Progenitor cell of endocrine pancreas (in vitro differentiated cells): Measurements from ENCODE around the gene ASAH2. TPM values are rescaled to one million over a fixed set of nuclear protein-coding genes. Genes with fewer than 3 reads are reported as not detected.
"Not testable (repeated sequence)": the region's sequence is repeated elsewhere in the genome, so short reads cannot be mapped to it uniquely, and the experiment has no call there.

Experiments
- DNase-seq: peaks from one replicate; pipeline ENCODE4 v3.0.0; 2021; ENCODE audit warnings: low spot score; ENCODE audit not compliant: unreplicated experiment
- H3K27ac Mint-ChIP-seq: 2 replicates; pipeline ENCODE4 v1.8.0; 2021; ENCODE audit warnings: mild to moderate bottlenecking, moderate library complexity, mixed read lengths
- H3K27me3 Mint-ChIP-seq: 2 replicates; pipeline ENCODE4 v1.8.0; 2021; ENCODE audit warnings: mixed read lengths
- H3K36me3 Mint-ChIP-seq: 2 replicates; pipeline ENCODE4 v1.8.0; 2022; ENCODE audit warnings: mixed read lengths; ENCODE audit not compliant: insufficient read depth
- H3K4me1 Mint-ChIP-seq: 2 replicates; pipeline ENCODE4 v1.8.0; 2021; ENCODE audit warnings: low read depth, mixed read lengths
- H3K4me3 Mint-ChIP-seq: 2 replicates; pipeline ENCODE4 v1.8.0; 2021; ENCODE audit warnings: low read depth, mild to moderate bottlenecking, moderate library complexity, mixed read lengths
- H3K9me3 Mint-ChIP-seq: 2 replicates; pipeline ENCODE4 v1.8.0; 2021; ENCODE audit warnings: low read depth, mixed read lengths
- total RNA-seq: library from RNA; stranded (reverse); gene quantifications from 2 replicates; pipeline ENCODE4 v1.2.1, GENCODE V29; 2021
- TF ChIP-seq, protein P1 (sequence below): fragments of 200-600 bp; sonication (generic); IDR thresholded peaks from one replicate; pipeline ENCODE4 v1.5.0; 2021; ENCODE audit warnings: antibody characterized with exemption, mild to moderate bottlenecking; ENCODE audit not compliant: unreplicated experiment

The ASAH2 gene
- total RNA-seq, 1 donor from 2014 or later: 6.6 TPM

DNA sequence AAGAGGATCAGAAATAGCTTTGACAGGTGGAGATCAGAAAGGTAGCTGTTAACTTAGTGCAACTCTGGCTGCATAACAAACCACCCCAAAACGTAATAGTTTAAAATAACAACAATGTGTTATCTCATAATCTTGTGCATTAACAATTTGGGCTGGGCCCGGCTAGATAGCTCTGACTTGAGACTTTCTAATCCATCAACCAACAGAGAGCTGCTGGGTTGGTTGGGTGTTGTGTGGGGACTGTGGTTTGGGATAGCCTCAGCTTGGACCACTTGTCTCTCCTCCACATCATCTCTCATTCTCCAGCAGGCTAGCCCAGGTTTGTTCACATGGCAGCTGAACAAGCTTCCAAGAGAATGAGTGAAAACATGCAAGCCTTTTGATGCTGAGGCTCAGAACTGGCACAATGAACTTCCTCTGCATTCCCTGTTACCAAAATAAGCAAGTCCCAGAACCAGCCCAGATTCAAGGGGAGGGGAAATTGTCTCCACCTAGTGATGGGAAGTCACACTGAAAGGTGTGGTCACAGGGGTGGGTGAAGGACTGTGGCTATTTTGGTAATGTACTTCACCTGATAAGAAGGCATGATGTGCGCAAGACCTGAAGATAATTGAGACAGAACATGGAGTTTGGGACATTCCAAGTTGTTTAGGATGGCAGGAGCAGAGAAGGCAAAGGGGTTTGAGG is 20.4 kb upstream of the ASAH2 start:
- DNase-seq: no peak
- Mint-ChIP-seq H3K9me3 (no peaks in the 10 kb centered on the region), H3K27ac (no peak overlapping the region), H3K4me3 (no peak overlapping the region), H3K36me3 (no peaks in the 10 kb centered on the region), H3K4me1 (no peaks in the 10 kb centered on the region), H3K27me3 (peaks cover 19% of the 10 kb centered on the region)
- TF ChIP-seq, protein P1, sequence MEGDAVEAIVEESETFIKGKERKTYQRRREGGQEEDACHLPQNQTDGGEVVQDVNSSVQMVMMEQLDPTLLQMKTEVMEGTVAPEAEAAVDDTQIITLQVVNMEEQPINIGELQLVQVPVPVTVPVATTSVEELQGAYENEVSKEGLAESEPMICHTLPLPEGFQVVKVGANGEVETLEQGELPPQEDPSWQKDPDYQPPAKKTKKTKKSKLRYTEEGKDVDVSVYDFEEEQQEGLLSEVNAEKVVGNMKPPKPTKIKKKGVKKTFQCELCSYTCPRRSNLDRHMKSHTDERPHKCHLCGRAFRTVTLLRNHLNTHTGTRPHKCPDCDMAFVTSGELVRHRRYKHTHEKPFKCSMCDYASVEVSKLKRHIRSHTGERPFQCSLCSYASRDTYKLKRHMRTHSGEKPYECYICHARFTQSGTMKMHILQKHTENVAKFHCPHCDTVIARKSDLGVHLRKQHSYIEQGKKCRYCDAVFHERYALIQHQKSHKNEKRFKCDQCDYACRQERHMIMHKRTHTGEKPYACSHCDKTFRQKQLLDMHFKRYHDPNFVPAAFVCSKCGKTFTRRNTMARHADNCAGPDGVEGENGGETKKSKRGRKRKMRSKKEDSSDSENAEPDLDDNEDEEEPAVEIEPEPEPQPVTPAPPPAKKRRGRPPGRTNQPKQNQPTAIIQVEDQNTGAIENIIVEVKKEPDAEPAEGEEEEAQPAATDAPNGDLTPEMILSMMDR: no peak

DNA sequence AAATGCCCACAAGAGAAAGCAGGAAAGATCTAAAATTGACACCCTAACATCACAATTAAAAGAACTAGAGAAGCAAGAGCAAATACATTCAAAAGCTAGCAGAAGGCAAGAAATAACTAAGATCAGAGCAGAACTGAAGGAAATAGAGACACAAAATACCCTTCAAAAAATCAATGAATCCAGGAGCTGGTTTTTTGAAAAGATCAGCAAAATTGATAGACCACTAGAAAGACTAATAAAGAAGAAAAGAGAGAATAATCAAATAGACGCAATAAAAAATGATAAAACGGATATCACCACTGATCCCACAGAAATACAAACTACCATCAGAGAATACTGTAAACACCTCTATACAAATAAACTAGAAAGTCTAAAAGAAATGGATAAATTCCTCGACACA is 16.6 kb upstream of the ASAH2 start:
- not testable (repeated sequence) for H3K4me1 Mint-ChIP-seq, H3K4me3 Mint-ChIP-seq, DNase-seq, H3K9me3 Mint-ChIP-seq, H3K27ac Mint-ChIP-seq, H3K36me3 Mint-ChIP-seq
- peaks cover 23% of the 10 kb centered on the region for H3K27me3 Mint-ChIP-seq

DNA sequence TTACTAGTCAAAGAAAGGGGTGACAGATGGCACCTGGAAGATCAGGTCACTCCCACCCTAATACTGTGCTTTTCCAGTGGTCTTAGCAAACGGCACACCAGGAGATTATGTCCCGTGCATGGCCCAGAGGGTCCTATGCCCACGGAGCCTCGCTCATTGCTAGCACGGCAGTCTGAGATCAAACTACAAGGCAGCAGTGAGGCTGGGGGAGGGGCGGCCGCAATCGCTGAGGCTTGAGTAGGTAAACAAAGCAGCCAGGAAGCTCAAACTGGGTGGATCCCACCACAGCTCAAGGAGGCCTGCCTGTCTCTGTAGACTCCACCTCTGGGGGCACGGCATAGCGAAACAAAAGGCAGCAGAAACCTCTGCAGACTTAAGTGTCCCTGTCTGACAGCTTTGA is 11.3 kb upstream of the ASAH2 start:
- not testable (repeated sequence) for H3K4me1 Mint-ChIP-seq, DNase-seq, H3K4me3 Mint-ChIP-seq, H3K9me3 Mint-ChIP-seq, H3K27ac Mint-ChIP-seq, H3K36me3 Mint-ChIP-seq
- peaks cover 18% of the 10 kb centered on the region for H3K27me3 Mint-ChIP-seq

DNA sequence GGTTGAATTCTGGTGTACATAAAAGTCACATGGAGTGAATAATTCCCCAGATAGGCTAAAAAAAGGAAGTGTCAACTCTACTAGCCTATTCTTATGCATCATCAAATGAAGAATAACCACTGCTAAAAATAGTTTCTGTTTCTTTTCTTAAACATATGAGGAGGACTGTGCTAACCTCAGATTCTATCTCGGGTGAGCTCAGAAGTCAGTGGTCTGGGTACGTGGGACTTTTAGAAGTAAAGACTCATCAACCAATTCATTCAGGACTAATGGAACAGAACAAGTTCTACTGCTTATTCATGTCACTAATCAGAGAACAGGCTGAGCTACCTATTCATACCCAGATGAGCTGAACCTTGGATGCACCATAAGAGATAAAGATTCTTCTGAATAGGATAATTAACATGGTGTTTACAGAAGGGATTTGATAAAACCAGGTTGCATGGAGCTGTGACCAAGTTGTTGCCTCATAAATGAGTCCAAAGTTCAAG is 9.5 kb upstream of the ASAH2 start:
- DNase-seq: no peak
- Mint-ChIP-seq H3K4me1 (no peaks in the 10 kb centered on the region), H3K9me3 (peaks cover 3% of the 10 kb centered on the region), H3K27ac (no peak overlapping the region), H3K36me3 (no peaks in the 10 kb centered on the region), H3K27me3 (peaks cover 21% of the 10 kb centered on the region), H3K4me3 (no peak overlapping the region)
- TF ChIP-seq, protein P1: no peak

DNA sequence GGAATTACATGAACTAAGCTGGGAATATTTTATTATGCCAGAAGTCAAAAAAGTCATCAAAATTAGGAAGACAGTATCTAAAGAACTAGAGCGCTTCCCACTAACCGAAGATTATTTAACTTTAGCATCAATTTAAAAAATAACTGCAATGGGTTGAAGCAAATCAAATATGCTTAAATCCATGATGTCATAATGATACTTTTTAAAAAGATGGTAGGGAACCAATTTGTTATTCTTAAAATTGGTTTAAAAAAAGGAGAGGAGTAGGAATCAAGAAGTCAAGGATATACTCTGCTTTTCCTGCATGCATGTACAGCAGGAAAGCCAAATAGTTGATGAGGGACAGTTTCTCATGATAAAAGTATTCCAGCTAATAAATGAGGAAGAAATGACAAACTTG is 3.2 kb upstream of the ASAH2 start:
- no peaks in the 10 kb centered on the region for H3K36me3 Mint-ChIP-seq
- no peak overlapping the region for H3K4me3 Mint-ChIP-seq
- no peaks in the 10 kb centered on the region for H3K9me3 Mint-ChIP-seq
- TF ChIP-seq, protein P1: no peak
- H3K4me1 Mint-ChIP-seq: peaks cover 4% of the 10 kb centered on the region
- no peak overlapping the region for H3K27ac Mint-ChIP-seq
- no peak for DNase-seq
- H3K27me3 Mint-ChIP-seq: peaks cover 42% of the 10 kb centered on the region

- peaks cover 15% of the 10 kb centered on the region for H3K4me1 Mint-ChIP-seq
- H3K36me3 Mint-ChIP-seq: no peaks in the 10 kb centered on the region
- no peaks in the 10 kb centered on the region for H3K9me3 Mint-ChIP-seq
- no peak for DNase-seq
- H3K27me3 Mint-ChIP-seq: peaks cover 42% of the 10 kb centered on the region
- H3K27ac Mint-ChIP-seq: no peak overlapping the region
- TF ChIP-seq, protein P1: no peak
- no peak overlapping the region for H3K4me3 Mint-ChIP-seq
Observed at GRCh38 chr10:50250096-50250854, 1.0 kb downstream of the ASAH2 start.
